ENCODE data around the gene ABCC4.
"Not testable (repeated sequence)": the region's sequence is repeated elsewhere in the genome, so short reads cannot be mapped to it uniquely, and the experiment has no call there.

Gene ABCC4

GRCh38 chr13:95298169-95298965, 2.9 kb downstream of the ABCC4 start:
- DNase-seq (ENCODE audit: low read depth in 1 of 2, low spot score in 1 of 2), result no peak

- DNase-seq (ENCODE audit: low read depth in 1 of 2, low spot score in 1 of 2), result no peak
These were observed 4.8 kb downstream of the ABCC4 start for GRCh38 chr13:95296326-95296925.

GRCh38 chr13:95295026-95295425, 6.2 kb downstream of the ABCC4 start:
- no peak for DNase-seq (ENCODE audit: low read depth in 1 of 2, low spot score in 1 of 2)

GRCh38 chr13:95292622-95293021, 8.6 kb downstream of the ABCC4 start:
- no peak for DNase-seq (ENCODE audit: low read depth in 1 of 2, low spot score in 1 of 2)

GRCh38 chr13:95289901-95290300, 11.3 kb downstream of the ABCC4 start:
- not testable (repeated sequence) for DNase-seq (ENCODE audit: low read depth in 1 of 2, low spot score in 1 of 2)

- no peak for DNase-seq (ENCODE audit: low read depth in 1 of 2, low spot score in 1 of 2)
These were observed 12.2 kb downstream of the ABCC4 start for GRCh38 chr13:95289020-95289444.

GRCh38 chr13:95284436-95284835, 16.8 kb downstream of the ABCC4 start:
- DNase-seq (ENCODE audit: low read depth in 1 of 2, low spot score in 1 of 2), result no peak

GRCh38 chr13:95279016-95279415, 22.2 kb downstream of the ABCC4 start:
- no peak for DNase-seq (ENCODE audit: low read depth in 1 of 2, low spot score in 1 of 2)

- DNase-seq (ENCODE audit: low read depth in 1 of 2, low spot score in 1 of 2), result no peak
These were observed 25.2 kb downstream of the ABCC4 start for GRCh38 chr13:95276037-95276505.

- no peak for DNase-seq (ENCODE audit: low read depth in 1 of 2, low spot score in 1 of 2)
These were observed 25.8 kb downstream of the ABCC4 start for GRCh38 chr13:95275322-95276036.

- not testable (repeated sequence) for DNase-seq (ENCODE audit: low read depth in 1 of 2, low spot score in 1 of 2)
These were observed 27.6 kb downstream of the ABCC4 start for GRCh38 chr13:95273592-95274132.

GRCh38 chr13:95272076-95272475, 29.2 kb downstream of the ABCC4 start:
- not testable (repeated sequence) for DNase-seq (ENCODE audit: low read depth in 1 of 2, low spot score in 1 of 2)

- DNase-seq (ENCODE audit: low read depth in 1 of 2, low spot score in 1 of 2), result no peak
These were observed 31.5 kb downstream of the ABCC4 start for GRCh38 chr13:95269756-95270155.

- not testable (repeated sequence) for DNase-seq (ENCODE audit: low read depth in 1 of 2, low spot score in 1 of 2)
These were observed 32.7 kb downstream of the ABCC4 start for GRCh38 chr13:95268343-95269065.

- DNase-seq (ENCODE audit: low read depth in 1 of 2, low spot score in 1 of 2), result no peak
These were observed 33.4 kb downstream of the ABCC4 start for GRCh38 chr13:95267662-95268342.

- DNase-seq (ENCODE audit: low read depth in 1 of 2, low spot score in 1 of 2), result no peak
These were observed 37.0 kb downstream of the ABCC4 start for GRCh38 chr13:95264225-95264624.

GRCh38 chr13:95262837-95263384, 38.3 kb downstream of the ABCC4 start:
- DNase-seq (ENCODE audit: low read depth in 1 of 2, low spot score in 1 of 2), result no peak

- no peak for DNase-seq (ENCODE audit: low read depth in 1 of 2, low spot score in 1 of 2)
These were observed 39.3 kb downstream of the ABCC4 start for GRCh38 chr13:95261956-95262355.

- DNase-seq (ENCODE audit: low read depth in 1 of 2, low spot score in 1 of 2), result no peak
These were observed 41.2 kb downstream of the ABCC4 start for GRCh38 chr13:95260031-95260525.

Measured in activated CD4-positive, alpha-beta T cell treated with anti-CD3 and anti-CD28 coated beads, Interleukin-2, amount 50 U/mL, for 24 hours (primary cell).